SK-N-SH (cell line): ENCODE data around the gene AUH. TPM values are rescaled to one million over a fixed set of nuclear protein-coding genes. Genes with fewer than 3 reads are reported as not detected.

Experiments used
- CTCF ChIA-PET: fragments of 300-600, 350-600 bp; formaldehyde crosslinking; extraction: SDS; loops from one replicate; lab custom pipeline; 2021; lab: Yijun Ruan, JAX
- POLR2A ChIA-PET: fragments of 350-600 bp; sonication (Branson Sonifier 250); formaldehyde crosslinking; extraction: SDS; loops from one replicate; lab custom pipeline; 2020; ENCODE audit warnings: antibody characterized with exemption, inconsistent platforms; lab: Yijun Ruan, JAX
- DNase-seq: peaks from one replicate; pipeline ENCODE4 v3.0.0; 2012
- H2AFZ ChIP-seq: fragments of 200-600 bp; sonication (generic); 2 replicates; pipeline ENCODE4 v1.8.1; 2016; ENCODE audit warnings: antibody characterized with exemption, mild to moderate bottlenecking, low read depth
- H3F3A ChIP-seq: fragments of 200-600 bp; sonication (generic); replicated peaks from 2 replicates; pipeline ENCODE3; 2016; ENCODE audit warnings: antibody characterized with exemption, mild to moderate bottlenecking; ENCODE audit not compliant: insufficient read depth
- H3K27ac ChIP-seq, 2 experiments: fragments of 200-500 bp in 1 of 2; fragments of 200-600 bp in 1 of 2; sonication (Bioruptor generic) in 1 of 2; sonication (generic), shearing (Covaris generic) in 1 of 2; 2 replicates each; pipeline versions ENCODE4 v1.5.1 to v1.6.1; 2014 to 2016; ENCODE audit warnings: low read depth in 2 of 2, inconsistent platforms in 1 of 2, low read length in 1 of 2, mild to moderate bottlenecking in 1 of 2, mixed read lengths in 1 of 2
- H3K27me3 ChIP-seq: fragments of 200-600 bp; sonication (generic), shearing (Covaris generic); 2 replicates; pipeline ENCODE4 v1.6.1; 2016; ENCODE audit warnings: mixed run types; ENCODE audit not compliant: insufficient read depth
- H3K36me3 ChIP-seq, 2 experiments: fragments of 200-500 bp in 1 of 2; fragments of 200-600 bp in 1 of 2; sonication (Bioruptor generic) in 1 of 2; sonication (generic) in 1 of 2; replicated peaks in 1 of 2; 2 replicates each; pipeline versions ENCODE3 to v1.5.1; 2014 to 2016; ENCODE audit warnings: low read length in 1 of 2, mild to moderate bottlenecking in 1 of 2; ENCODE audit not compliant: insufficient read depth in 2 of 2, control insufficient read depth in 1 of 2
- H3K4me1 ChIP-seq, 2 experiments: fragments of 200-500 bp in 1 of 2; fragments of 200-600 bp in 1 of 2; sonication (Bioruptor generic) in 1 of 2; sonication (generic), shearing (Covaris generic) in 1 of 2; 2 replicates each; pipeline versions ENCODE4 v1.5.1 to v1.6.1; 2014 to 2016; ENCODE audit warnings: low read depth in 1 of 2, low read length in 1 of 2, mixed run types in 1 of 2; ENCODE audit not compliant: insufficient read depth in 2 of 2, control insufficient read depth in 1 of 2
- H3K4me2 ChIP-seq: fragments of 200-600 bp; sonication (generic), shearing (Covaris generic); 2 replicates; pipeline ENCODE4 v1.6.1; 2017; ENCODE audit warnings: mixed run types
- H3K4me3 ChIP-seq, 2 experiments: fragments of 200-500 bp in 1 of 2; fragments of 200-600 bp in 1 of 2; sonication (Bioruptor generic) in 1 of 2; sonication (generic), shearing (Covaris generic) in 1 of 2; 2 replicates each; pipeline versions ENCODE4 v1.5.1 to v1.8.1; 2014 to 2016; ENCODE audit warnings: low read depth in 2 of 2, inconsistent platforms in 1 of 2, low read length in 1 of 2, mild to moderate bottlenecking in 1 of 2, mixed read lengths in 1 of 2, moderate library complexity in 1 of 2
- H3K79me2 ChIP-seq: fragments of 200-600 bp; sonication (generic); 2 replicates; pipeline ENCODE4 v1.8.1; 2017; ENCODE audit warnings: mild to moderate bottlenecking; ENCODE audit not compliant: insufficient read depth
- H3K9ac ChIP-seq: fragments of 200-600 bp; sonication (generic); 2 replicates; pipeline ENCODE4 v1.6.1; 2017; ENCODE audit warnings: mixed run types
- H3K9me2 ChIP-seq: fragments of 200-600 bp; sonication (generic); 2 replicates; pipeline ENCODE4 v1.6.1; 2017; ENCODE audit warnings: mixed run types
- H3K9me3 ChIP-seq: fragments of 200-600 bp; sonication (generic); 2 replicates; pipeline ENCODE4 v1.6.1; 2017; ENCODE audit warnings: mixed run types, mild to moderate bottlenecking, moderate library complexity
- H4K20me1 ChIP-seq: fragments of 200-600 bp; sonication (generic); 2 replicates; pipeline ENCODE4 v1.6.1; 2017; ENCODE audit warnings: mild to moderate bottlenecking, mixed run types; ENCODE audit not compliant: insufficient read depth
- CHD2 ChIP-seq: fragments of 150-350 bp; IDR thresholded peaks from 2 replicates; pipeline ENCODE4 v1.6.1; 2018; ENCODE audit warnings: low read length; ENCODE audit not compliant: partially characterized antibody
- ELF1 ChIP-seq: IDR thresholded peaks from 2 replicates; pipeline ENCODE4 v1.4.0; 2012
- EP300 ChIP-seq, 2 experiments: IDR thresholded peaks; 2 replicates each; pipeline versions ENCODE4 v1.4.0 to v1.6.1; 2012; ENCODE audit warnings: borderline replicate concordance in 1 of 2, low read depth in 1 of 2, low read length in 1 of 2
- FOSL2 ChIP-seq: IDR thresholded peaks from 2 replicates; pipeline ENCODE4 v1.4.0; 2012; ENCODE audit warnings: low read depth, mild to moderate bottlenecking, moderate library complexity, borderline replicate concordance
- GABPA ChIP-seq: IDR thresholded peaks from 2 replicates; pipeline ENCODE4 v1.4.0; 2012; ENCODE audit warnings: low read depth, mild to moderate bottlenecking
- GATA2 ChIP-seq: sonication (generic); formaldehyde crosslinking; IDR thresholded peaks from 2 replicates; pipeline ENCODE4 v1.5.0; 2020; ENCODE audit warnings: mild to moderate bottlenecking, missing genetic modification reagents
- MEF2A ChIP-seq: IDR thresholded peaks from 2 replicates; pipeline ENCODE4 v1.4.0; 2012; ENCODE audit warnings: low read depth, borderline replicate concordance
- MXI1 ChIP-seq: IDR thresholded peaks from 2 replicates; pipeline ENCODE4 v1.6.1; 2012; ENCODE audit warnings: mild to moderate bottlenecking, low read depth, low read length, improper control_type of control experiment
- NFIC ChIP-seq: IDR thresholded peaks from 2 replicates; pipeline ENCODE4 v1.4.0; 2012; ENCODE audit warnings: borderline replicate concordance
- NRF1 ChIP-seq: IDR thresholded peaks from 2 replicates; pipeline ENCODE4 v1.6.1; 2012; ENCODE audit warnings: low read depth, mild to moderate bottlenecking, low read length
- RAD21 ChIP-seq: IDR thresholded peaks from 2 replicates; pipeline ENCODE4 v1.6.1; 2012; ENCODE audit warnings: mild to moderate bottlenecking, low read length
- RCOR1 ChIP-seq: fragments of 150-350 bp; IDR thresholded peaks from 2 replicates; pipeline ENCODE4 v1.6.1; 2017; ENCODE audit warnings: antibody characterized with exemption, low read length
- RFX5 ChIP-seq: IDR thresholded peaks from 2 replicates; pipeline ENCODE4 v1.6.1; 2012; ENCODE audit warnings: mild to moderate bottlenecking, improper control_type of control experiment, low read length
- SIN3A ChIP-seq: IDR thresholded peaks from 2 replicates; pipeline ENCODE4 v1.6.1; 2012; ENCODE audit warnings: low read depth, mild to moderate bottlenecking, low read length, moderate library complexity, borderline replicate concordance
- SMC3 ChIP-seq: IDR thresholded peaks from 2 replicates; pipeline ENCODE4 v1.6.1; 2012; ENCODE audit warnings: low read depth, low read length, improper control_type of control experiment
- TAF1 ChIP-seq: IDR thresholded peaks from 2 replicates; pipeline ENCODE4 v1.6.1; 2012; ENCODE audit warnings: low read depth, mild to moderate bottlenecking, low read length, moderate library complexity, borderline replicate concordance
- TCF12 ChIP-seq: IDR thresholded peaks from 2 replicates; pipeline ENCODE4 v1.4.0; 2012
- YY1 ChIP-seq: IDR thresholded peaks from 2 replicates; pipeline ENCODE4 v1.4.0; 2012; ENCODE audit warnings: low read depth, mild to moderate bottlenecking
- WGBS: methylation state at CpG from one replicate; pipeline ENCODE4 v1.1.6; 2017; ENCODE audit warnings: low lambda C conversion rate; 5-methylcytosine and 5-hydroxymethylcytosine counted together
- polyA plus RNA-seq, 3 experiments: library from polyadenylated mRNA; depleted of rRNA; stranded (reverse); fragments of >200 nt; gene quantifications; 2 replicates each; pipeline ENCODE4 v1.2.3, GENCODE V29; 2012
- TF ChIP-seq, protein P1 (sequence below): fragments of 150-350 bp; IDR thresholded peaks from 2 replicates; pipeline ENCODE4 v1.6.1; 2017; ENCODE audit warnings: antibody characterized with exemption, low read length, low read depth, borderline replicate concordance
- TF ChIP-seq, protein P2 (sequence below): IDR thresholded peaks from 2 replicates; pipeline ENCODE4 v1.4.0; 2012; ENCODE audit warnings: low read depth, borderline replicate concordance
- TF ChIP-seq, protein P3 (sequence below): IDR thresholded peaks from 2 replicates; pipeline ENCODE4 v1.4.0; 2012; ENCODE audit warnings: low read depth, borderline replicate concordance
- TF ChIP-seq, protein P4 (sequence below): IDR thresholded peaks from 2 replicates; pipeline ENCODE4; 2012
- TF ChIP-seq, protein P5 (sequence below): IDR thresholded peaks from 2 replicates; pipeline ENCODE4 v1.4.0; 2012; ENCODE audit warnings: low read depth

Gene AUH
- polyA plus RNA-seq, 1 of the 3 experiments (the other 2 are of a cell fraction): 7.6 TPM

DNA sequence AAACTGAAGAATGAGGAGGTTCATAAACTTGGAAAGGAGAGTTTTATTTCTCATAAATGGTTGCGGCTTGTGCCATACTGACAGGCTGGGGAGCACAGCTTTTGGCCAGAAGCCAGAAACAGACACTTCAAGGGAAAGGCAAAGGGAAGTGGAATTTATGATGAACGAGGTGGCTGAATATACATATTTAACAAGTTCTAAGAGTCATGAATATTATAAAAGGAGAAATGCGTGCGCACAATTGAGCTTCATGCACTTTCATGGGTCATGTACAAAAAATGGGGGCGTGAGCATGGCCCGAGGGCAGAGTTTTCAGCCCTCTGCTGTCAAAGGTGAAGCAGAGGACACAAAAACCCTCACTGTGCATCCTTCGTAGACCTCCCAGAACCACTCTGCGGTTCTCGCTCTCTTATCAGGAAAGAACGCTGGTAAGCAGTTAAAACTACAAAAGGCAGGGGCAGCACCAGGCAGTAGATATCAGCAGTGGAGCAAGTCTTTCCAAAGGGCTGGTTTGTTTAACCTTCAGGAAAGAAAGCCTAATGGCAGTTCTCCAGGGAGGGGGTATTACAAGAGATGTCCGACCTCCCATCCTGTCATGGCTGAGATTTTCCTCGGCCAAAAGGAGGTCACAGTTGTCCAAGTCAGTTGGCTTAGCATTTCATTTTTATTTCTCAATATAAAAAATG is 29.0 kb downstream of the AUH start:
- Histone ChIP-seq H3K9ac (no peak overlapping the region), H3K9me2 (no peaks in the 10 kb centered on the region), H3K36me3 (peaks cover 4 to 17% of the 10 kb centered on the region in 2 experiments), H3K27me3 (no peaks in the 10 kb centered on the region), H3K79me2 (no peaks in the 10 kb centered on the region), H3F3A (no peaks in the 10 kb centered on the region), H3K4me2 (no peak overlapping the region), H3K27ac (no peak overlapping the region)
- CTCF ChIA-PET: no interaction called here
- TF ChIP-seq TCF12 (no peak), TAF1 (no peak), CHD2 (no peak), SIN3A (no peak), GABPA (no peak), MEF2A (no peak)
- TF ChIP-seq, protein P1, sequence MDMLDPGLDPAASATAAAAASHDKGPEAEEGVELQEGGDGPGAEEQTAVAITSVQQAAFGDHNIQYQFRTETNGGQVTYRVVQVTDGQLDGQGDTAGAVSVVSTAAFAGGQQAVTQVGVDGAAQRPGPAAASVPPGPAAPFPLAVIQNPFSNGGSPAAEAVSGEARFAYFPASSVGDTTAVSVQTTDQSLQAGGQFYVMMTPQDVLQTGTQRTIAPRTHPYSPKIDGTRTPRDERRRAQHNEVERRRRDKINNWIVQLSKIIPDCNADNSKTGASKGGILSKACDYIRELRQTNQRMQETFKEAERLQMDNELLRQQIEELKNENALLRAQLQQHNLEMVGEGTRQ: no peak
- TF ChIP-seq, protein P2, sequence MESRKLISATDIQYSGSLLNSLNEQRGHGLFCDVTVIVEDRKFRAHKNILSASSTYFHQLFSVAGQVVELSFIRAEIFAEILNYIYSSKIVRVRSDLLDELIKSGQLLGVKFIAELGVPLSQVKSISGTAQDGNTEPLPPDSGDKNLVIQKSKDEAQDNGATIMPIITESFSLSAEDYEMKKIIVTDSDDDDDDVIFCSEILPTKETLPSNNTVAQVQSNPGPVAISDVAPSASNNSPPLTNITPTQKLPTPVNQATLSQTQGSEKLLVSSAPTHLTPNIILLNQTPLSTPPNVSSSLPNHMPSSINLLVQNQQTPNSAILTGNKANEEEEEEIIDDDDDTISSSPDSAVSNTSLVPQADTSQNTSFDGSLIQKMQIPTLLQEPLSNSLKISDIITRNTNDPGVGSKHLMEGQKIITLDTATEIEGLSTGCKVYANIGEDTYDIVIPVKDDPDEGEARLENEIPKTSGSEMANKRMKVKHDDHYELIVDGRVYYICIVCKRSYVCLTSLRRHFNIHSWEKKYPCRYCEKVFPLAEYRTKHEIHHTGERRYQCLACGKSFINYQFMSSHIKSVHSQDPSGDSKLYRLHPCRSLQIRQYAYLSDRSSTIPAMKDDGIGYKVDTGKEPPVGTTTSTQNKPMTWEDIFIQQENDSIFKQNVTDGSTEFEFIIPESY: no peak
- TF ChIP-seq, protein P3, sequence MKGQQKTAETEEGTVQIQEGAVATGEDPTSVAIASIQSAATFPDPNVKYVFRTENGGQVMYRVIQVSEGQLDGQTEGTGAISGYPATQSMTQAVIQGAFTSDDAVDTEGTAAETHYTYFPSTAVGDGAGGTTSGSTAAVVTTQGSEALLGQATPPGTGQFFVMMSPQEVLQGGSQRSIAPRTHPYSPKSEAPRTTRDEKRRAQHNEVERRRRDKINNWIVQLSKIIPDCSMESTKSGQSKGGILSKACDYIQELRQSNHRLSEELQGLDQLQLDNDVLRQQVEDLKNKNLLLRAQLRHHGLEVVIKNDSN: no peak
- TF ChIP-seq, protein P4, sequence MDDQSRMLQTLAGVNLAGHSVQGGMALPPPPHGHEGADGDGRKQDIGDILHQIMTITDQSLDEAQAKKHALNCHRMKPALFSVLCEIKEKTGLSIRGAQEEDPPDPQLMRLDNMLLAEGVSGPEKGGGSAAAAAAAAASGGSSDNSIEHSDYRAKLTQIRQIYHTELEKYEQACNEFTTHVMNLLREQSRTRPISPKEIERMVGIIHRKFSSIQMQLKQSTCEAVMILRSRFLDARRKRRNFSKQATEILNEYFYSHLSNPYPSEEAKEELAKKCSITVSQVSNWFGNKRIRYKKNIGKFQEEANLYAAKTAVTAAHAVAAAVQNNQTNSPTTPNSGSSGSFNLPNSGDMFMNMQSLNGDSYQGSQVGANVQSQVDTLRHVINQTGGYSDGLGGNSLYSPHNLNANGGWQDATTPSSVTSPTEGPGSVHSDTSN: no peak
- TF ChIP-seq, all 33 proteins: peak for 0
- H3K9me3 ChIP-seq: no peaks in the 10 kb centered on the region
- no peak overlapping the region for H2AFZ ChIP-seq
- H4K20me1 ChIP-seq: no peaks in the 10 kb centered on the region
- POLR2A ChIA-PET: no interaction called here
- H3K4me3 ChIP-seq: no peak overlapping the region
- H3K4me1 ChIP-seq: no peaks in the 10 kb centered on the region
- WGBS: 95% methylated on average over 12 of the region's 12 CpGs
- DNase-seq: no peak

DNA sequence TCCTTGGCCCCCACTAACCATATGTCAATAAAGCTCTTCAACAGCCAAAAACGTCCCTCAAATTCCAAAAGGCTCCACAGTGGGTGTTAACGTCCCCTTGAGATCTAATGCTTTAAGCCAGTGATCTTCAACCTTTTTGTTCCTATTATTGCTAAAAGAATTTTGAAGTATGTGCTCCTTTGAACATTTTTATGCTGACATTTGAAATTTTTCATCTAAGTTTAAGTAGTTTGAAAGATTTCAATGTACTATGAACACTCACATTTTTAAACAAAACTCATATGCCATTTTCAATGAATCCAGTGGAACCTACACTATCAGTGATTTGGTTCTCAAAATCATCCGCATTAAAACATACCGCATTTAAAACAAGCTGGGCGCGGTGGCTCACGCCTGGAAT is 29.9 kb downstream of the AUH start:
- H3F3A ChIP-seq: no peaks in the 10 kb centered on the region
- no peaks in the 10 kb centered on the region for H3K27me3 ChIP-seq
- H3K4me1 ChIP-seq: no peaks in the 10 kb centered on the region
- no peak overlapping the region for H3K4me2 ChIP-seq
- peaks cover 6 to 17% of the 10 kb centered on the region in 2 experiments for H3K36me3 ChIP-seq
- no peak overlapping the region for H2AFZ ChIP-seq
- H3K4me3 ChIP-seq: no peak overlapping the region
- no peaks in the 10 kb centered on the region for H3K9me3 ChIP-seq
- H3K9ac ChIP-seq: no peak overlapping the region
- DNase-seq: no peak
- ChIA-PET CTCF (no interaction called here), POLR2A (no interaction called here)
- no peak overlapping the region for H3K27ac ChIP-seq
- no peaks in the 10 kb centered on the region for H4K20me1 ChIP-seq
- 91% methylated on average over 7 of the region's 7 CpGs for WGBS
- no peak for TF ChIP-seq MXI1
- no peak for TF ChIP-seq FOSL2
- TF ChIP-seq EP300 (IDR thresholded peaks at IDR 0.05; ENCODE audit: borderline replicate concordance in 1 of 2, low read depth in 1 of 2, low read length in 1 of 2): no peak
- no peak for TF ChIP-seq GABPA
- TF ChIP-seq, protein P5, sequence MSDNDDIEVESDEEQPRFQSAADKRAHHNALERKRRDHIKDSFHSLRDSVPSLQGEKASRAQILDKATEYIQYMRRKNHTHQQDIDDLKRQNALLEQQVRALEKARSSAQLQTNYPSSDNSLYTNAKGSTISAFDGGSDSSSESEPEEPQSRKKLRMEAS: no peak
- no peak for TF ChIP-seq RCOR1
- TF ChIP-seq TCF12: no peak
- no peak for TF ChIP-seq RFX5
- no peak for TF ChIP-seq RAD21
- no peak for TF ChIP-seq GATA2 (CRISPR knock-in tag)
- no peak for TF ChIP-seq NFIC
- no peak for TF ChIP-seq SMC3
- no peak for TF ChIP-seq ELF1
- TF ChIP-seq, protein P4: no peak
- TF ChIP-seq NRF1: no peak
- TF ChIP-seq YY1: no peak
- TF ChIP-seq SIN3A: no peak
- no peaks in the 10 kb centered on the region for H3K79me2 ChIP-seq
- H3K9me2 ChIP-seq: no peaks in the 10 kb centered on the region
